ENCODE measurements around the gene HHIP. TPM values are rescaled to one million over a fixed set of nuclear protein-coding genes. Genes with fewer than 3 reads are reported as not detected.

Gene HHIP
- total RNA-seq, 1 experiment from 2014 or later = not detected

DNA sequence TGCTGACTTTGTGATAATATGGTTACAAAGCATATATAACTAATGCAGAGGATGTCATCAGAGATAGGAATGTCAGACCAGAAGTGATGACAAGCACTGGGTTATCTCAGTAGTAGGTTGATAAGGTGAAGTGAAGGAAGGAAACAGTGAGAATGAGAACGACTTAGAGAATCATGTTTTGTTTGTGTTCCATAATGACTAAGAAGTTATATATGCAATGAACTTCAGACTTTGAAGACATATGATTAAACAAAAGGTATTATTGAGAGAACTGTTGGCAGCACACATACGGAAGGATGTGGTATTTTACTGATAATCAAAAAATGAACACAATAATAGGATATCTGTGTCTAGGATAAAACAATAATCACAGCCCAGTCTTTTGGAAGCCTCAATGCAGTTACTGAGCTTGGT, 18.3 kb upstream of the HHIP start:
- Histone ChIP-seq H3K4me1 (ENCODE audit: control insufficient read depth in 1 of 2, insufficient read depth in 2 of 2, low read length in 2 of 2) (no peaks in the 10 kb centered on the region), H3K4me2 (ENCODE audit: low read length) (no peak overlapping the region), H3K79me2 (ENCODE audit: insufficient read depth, low read length) (no peaks in the 10 kb centered on the region), H3K9me3 (ENCODE audit: control insufficient read depth in 1 of 2, insufficient read depth in 1 of 2, low read depth in 1 of 2, low read length in 2 of 2) (no peaks in the 10 kb centered on the region), H3K9ac (ENCODE audit: low read length) (no peak overlapping the region), H3K4me3 (replicated peaks in 1 of 2; ENCODE audit: low read depth in 1 of 2, low read length in 2 of 2) (no peak overlapping the region), H3K27ac (ENCODE audit: low read depth, low read length) (no peak overlapping the region), H4K20me1 (ENCODE audit: insufficient read depth) (no peaks in the 10 kb centered on the region), H3K27me3 (ENCODE audit: insufficient read depth, low read length) (no peaks in the 10 kb centered on the region), H2AFZ (ENCODE audit: low read depth, low read length, poor library complexity, severe bottlenecking) (no peak overlapping the region), H3K9me2 (ENCODE audit: insufficient read depth) (no peaks in the 10 kb centered on the region), H3K36me3 (ENCODE audit: control insufficient read depth in 1 of 2, insufficient read depth in 2 of 2, low read length in 2 of 2) (no peaks in the 10 kb centered on the region)
- ATAC-seq (no peak), DNase-seq (ENCODE audit: low read depth, low spot score) (no peak)
- RAD21 ChIA-PET (ENCODE audit: low non-redundant PET in 1 of 2, low total read pairs in 2 of 2, uncharacterized antibody in 2 of 2, unreplicated experiment in 2 of 2) = no interaction called here
- CTCF ChIA-PET = no interaction called here
- POLR2A ChIA-PET = no interaction called here
- TF ChIP-seq ELF1 (IDR thresholded peaks at IDR 0.05; ENCODE audit: borderline replicate concordance, low read depth) (no peak), EZH2phosphoT487 (IDR thresholded peaks at IDR 0.05; ENCODE audit: borderline replicate concordance) (no peak), EGR1 (IDR thresholded peaks at IDR 0.05; ENCODE audit: low read depth) (no peak), ZFX (IDR thresholded peaks at IDR 0.05) (no peak), EZH2 (IDR thresholded peaks at IDR 0.05) (no peak), POLR2A (IDR thresholded peaks at IDR 0.05; ENCODE audit: borderline replicate concordance, extremely low read depth, insufficient read depth, insufficient read length) (no peak), FOSL1 (IDR thresholded peaks at IDR 0.05; ENCODE audit: low read depth) (no peak), RAD21 (IDR thresholded peaks at IDR 0.05; ENCODE audit: low read depth) (no peak), SRF (IDR thresholded peaks at IDR 0.05; ENCODE audit: low read depth) (no peak), POLR2AphosphoS5 (IDR thresholded peaks at IDR 0.05; ENCODE audit: low read depth, low read length) (no peak), SIN3A (IDR thresholded peaks at IDR 0.05; ENCODE audit: low read depth) (no peak), YY1 (IDR thresholded peaks at IDR 0.05; ENCODE audit: extremely low read depth, insufficient replicate concordance, low read depth, low read length) (no peak), TCF7L2 (IDR thresholded peaks at IDR 0.05; ENCODE audit: borderline replicate concordance, extremely low read depth, insufficient read depth, insufficient read length) (no peak), CEBPB (IDR thresholded peaks at IDR 0.05; ENCODE audit: low read depth) (no peak)
- TF ChIP-seq, protein P1, sequence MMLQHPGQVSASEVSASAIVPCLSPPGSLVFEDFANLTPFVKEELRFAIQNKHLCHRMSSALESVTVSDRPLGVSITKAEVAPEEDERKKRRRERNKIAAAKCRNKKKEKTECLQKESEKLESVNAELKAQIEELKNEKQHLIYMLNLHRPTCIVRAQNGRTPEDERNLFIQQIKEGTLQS (IDR thresholded peaks at IDR 0.05) = no peak
- TF ChIP-seq, protein P2, sequence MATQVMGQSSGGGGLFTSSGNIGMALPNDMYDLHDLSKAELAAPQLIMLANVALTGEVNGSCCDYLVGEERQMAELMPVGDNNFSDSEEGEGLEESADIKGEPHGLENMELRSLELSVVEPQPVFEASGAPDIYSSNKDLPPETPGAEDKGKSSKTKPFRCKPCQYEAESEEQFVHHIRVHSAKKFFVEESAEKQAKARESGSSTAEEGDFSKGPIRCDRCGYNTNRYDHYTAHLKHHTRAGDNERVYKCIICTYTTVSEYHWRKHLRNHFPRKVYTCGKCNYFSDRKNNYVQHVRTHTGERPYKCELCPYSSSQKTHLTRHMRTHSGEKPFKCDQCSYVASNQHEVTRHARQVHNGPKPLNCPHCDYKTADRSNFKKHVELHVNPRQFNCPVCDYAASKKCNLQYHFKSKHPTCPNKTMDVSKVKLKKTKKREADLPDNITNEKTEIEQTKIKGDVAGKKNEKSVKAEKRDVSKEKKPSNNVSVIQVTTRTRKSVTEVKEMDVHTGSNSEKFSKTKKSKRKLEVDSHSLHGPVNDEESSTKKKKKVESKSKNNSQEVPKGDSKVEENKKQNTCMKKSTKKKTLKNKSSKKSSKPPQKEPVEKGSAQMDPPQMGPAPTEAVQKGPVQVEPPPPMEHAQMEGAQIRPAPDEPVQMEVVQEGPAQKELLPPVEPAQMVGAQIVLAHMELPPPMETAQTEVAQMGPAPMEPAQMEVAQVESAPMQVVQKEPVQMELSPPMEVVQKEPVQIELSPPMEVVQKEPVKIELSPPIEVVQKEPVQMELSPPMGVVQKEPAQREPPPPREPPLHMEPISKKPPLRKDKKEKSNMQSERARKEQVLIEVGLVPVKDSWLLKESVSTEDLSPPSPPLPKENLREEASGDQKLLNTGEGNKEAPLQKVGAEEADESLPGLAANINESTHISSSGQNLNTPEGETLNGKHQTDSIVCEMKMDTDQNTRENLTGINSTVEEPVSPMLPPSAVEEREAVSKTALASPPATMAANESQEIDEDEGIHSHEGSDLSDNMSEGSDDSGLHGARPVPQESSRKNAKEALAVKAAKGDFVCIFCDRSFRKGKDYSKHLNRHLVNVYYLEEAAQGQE (IDR thresholded peaks at IDR 0.05; ENCODE audit: low read depth) = no peak
- TF ChIP-seq, protein P3, sequence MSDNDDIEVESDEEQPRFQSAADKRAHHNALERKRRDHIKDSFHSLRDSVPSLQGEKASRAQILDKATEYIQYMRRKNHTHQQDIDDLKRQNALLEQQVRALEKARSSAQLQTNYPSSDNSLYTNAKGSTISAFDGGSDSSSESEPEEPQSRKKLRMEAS (IDR thresholded peaks at IDR 0.05) = no peak
- no TSS peak for BruUV-seq (replicated peaks)
- intact Hi-C loops (cut with micrococcal nuclease) = no loop called here
